GM12878 (cell line): ENCODE data around the gene MMD2. TPM values are rescaled to one million over a fixed set of nuclear protein-coding genes. Genes with fewer than 3 reads are reported as not detected.
A peak's percentile ranks its signal among the peaks of the same experiment; 100 is the strongest.

Experiments used
- ATAC-seq: fragments of 200-7000 bp; cut with Tn5 transposase; 3 replicates; pipeline ENCODE4 v1.9.1; 2020; ENCODE audit warnings: mild to moderate bottlenecking, moderate library complexity
- BruUV-seq: library from RNA; stranded (reverse); fragments of 400-500 nt; replicated peaks from 2 replicates; lab custom pipeline; 2021; lab: Mats Ljungman, UMichigan
- CTCF ChIA-PET: fragments of 300-600 bp; sonication (Branson Sonifier 250); formaldehyde crosslinking; extraction: SDS; loops from one replicate; lab custom pipeline; 2021; ENCODE audit warnings: inconsistent platforms; lab: Yijun Ruan, JAX
- POLR2A ChIA-PET: fragments of 350-600 bp; formaldehyde crosslinking; extraction: SDS; loops from one replicate; lab custom pipeline; 2021; ENCODE audit warnings: inconsistent platforms; lab: Charles Lee
- RAD21 ChIA-PET: fragments of 300-600 bp; sonication (Branson Sonifier 250); formaldehyde crosslinking; loops from one replicate; lab custom pipeline; 2023; ENCODE audit warnings: antibody characterized with exemption; ENCODE audit not compliant: unreplicated experiment; lab: Charles Lee
- SMC1A ChIA-PET: fragments of 300-600 bp; sonication (Branson Sonifier 250); formaldehyde crosslinking; loops from one replicate; lab custom pipeline; 2023; ENCODE audit not compliant: unreplicated experiment, uncharacterized antibody; lab: Charles Lee
- DNase-seq: peaks from one replicate; pipeline ENCODE4 v3.0.0-alpha.2; 2011; ENCODE audit warnings: low read depth, low spot score
- FAIRE-seq: peaks from 3 replicates; lab custom pipeline; 2011; peaks lifted over from hg19 to GRCh38; lab: Jason Lieb, UNC
- H2AFZ ChIP-seq: 2 replicates; pipeline ENCODE4 v1.6.0; 2011; ENCODE audit warnings: low read depth, low read length, control low read depth; ENCODE audit not compliant: control insufficient read depth
- H3K27ac ChIP-seq: 2 replicates; pipeline ENCODE4 v1.5.1; 2011; ENCODE audit warnings: control low read depth; ENCODE audit not compliant: control insufficient read depth, insufficient read depth
- H3K27me3 ChIP-seq, 2 experiments: replicated peaks in 1 of 2; 2 replicates each; pipeline versions ENCODE4 v1.6.0 to v1.6.1; 2011; ENCODE audit warnings: low read length in 1 of 2; ENCODE audit not compliant: control insufficient read depth in 2 of 2, insufficient read depth in 2 of 2
- H3K36me3 ChIP-seq, 2 experiments: 2 replicates each; pipeline ENCODE4 v1.5.1; 2011; ENCODE audit warnings: low read length in 1 of 2; ENCODE audit not compliant: control insufficient read depth in 2 of 2, insufficient read depth in 2 of 2
- H3K4me1 ChIP-seq: 2 replicates; pipeline ENCODE4 v1.6.1; 2011; ENCODE audit warnings: mild to moderate bottlenecking, low read length, moderate library complexity, mixed read lengths; ENCODE audit not compliant: control insufficient read depth, insufficient read depth
- H3K4me2 ChIP-seq: 2 replicates; pipeline ENCODE4 v1.6.0; 2011; ENCODE audit warnings: control low read depth; ENCODE audit not compliant: control insufficient read depth, insufficient read depth
- H3K4me3 ChIP-seq: fragments of 200-600 bp; sonication (generic); 2 replicates; pipeline ENCODE4 v1.5.1; 2016
- H3K79me2 ChIP-seq: 2 replicates; pipeline ENCODE4 v1.6.0; 2011; ENCODE audit warnings: low read length; ENCODE audit not compliant: control insufficient read depth, insufficient read depth
- H3K9ac ChIP-seq: 2 replicates; pipeline ENCODE4 v1.8.0; 2011; ENCODE audit warnings: low read length, control low read depth, mixed read lengths; ENCODE audit not compliant: control insufficient read depth, insufficient read depth
- H3K9me3 ChIP-seq: replicated peaks from 3 replicates; pipeline ENCODE4 v1.5.1; 2011; ENCODE audit warnings: mild to moderate bottlenecking, low read length; ENCODE audit not compliant: control insufficient read depth, insufficient read depth
- H4K20me1 ChIP-seq: 2 replicates; pipeline ENCODE4 v1.6.0; 2011; ENCODE audit not compliant: control insufficient read depth, insufficient read depth
- BACH1 ChIP-seq: fragments of 450-650 bp; IDR thresholded peaks from 2 replicates; pipeline ENCODE4 v1.6.1; 2017; ENCODE audit warnings: mild to moderate bottlenecking, borderline replicate concordance
- CHD4 ChIP-seq: fragments of 200-600 bp; sonication (generic); IDR thresholded peaks from 2 replicates; pipeline ENCODE4 v1.6.1; 2016; ENCODE audit warnings: mild to moderate bottlenecking
- GATAD2B ChIP-seq: fragments of 450-650 bp; conservative IDR thresholded peaks from 2 replicates; pipeline ENCODE4 v1.6.1; 2017; ENCODE audit warnings: low read depth, mild to moderate bottlenecking, moderate library complexity
- NBN ChIP-seq: fragments of 450-650 bp; IDR thresholded peaks from 2 replicates; pipeline ENCODE4 v1.6.1; 2016
- PAX5 ChIP-seq: IDR thresholded peaks from 2 replicates; pipeline ENCODE4 v1.6.1; 2011; ENCODE audit warnings: low read depth, low read length, borderline replicate concordance
- RFX5 ChIP-seq: IDR thresholded peaks from 2 replicates; pipeline ENCODE4 v1.6.1; 2011; ENCODE audit warnings: low read depth, low read length, improper control_type of control experiment
- SMC3 ChIP-seq: IDR thresholded peaks from 2 replicates; pipeline ENCODE4 v1.6.1; 2011; ENCODE audit warnings: low read length, improper control_type of control experiment, borderline replicate concordance
- TAF1 ChIP-seq: IDR thresholded peaks from 2 replicates; pipeline ENCODE4 v1.6.1; 2011; ENCODE audit warnings: mild to moderate bottlenecking, low read depth, low read length, borderline replicate concordance
- WGBS: methylation state at CpG from one replicate; pipeline ENCODE4 v1.1.6; 2016; ENCODE audit warnings: low lambda C conversion rate; ENCODE audit not compliant: insufficient replicate concordance, insufficient coverage; ENCODE audit errors: missing lambda C conversion rate; 5-methylcytosine and 5-hydroxymethylcytosine counted together
- in situ Hi-C: fragments of 300-500 bp; cut with MboI; formaldehyde crosslinking; loops from 9 replicates; pipeline ENCODE4 v1.14.3; 2018; ENCODE audit warnings: mixed read lengths
- intact Hi-C: fragments of 100-400 bp; cut with micrococcal nuclease; formaldehyde crosslinking; loops from one replicate; pipeline ENCODE4 v1.14.2; 2022; ENCODE audit not compliant: unreplicated experiment
- polyA plus RNA-seq, 11 experiments: library from polyadenylated mRNA; depleted of rRNA in 4 of 11; unstranded in 6 of 11; stranded (reverse) in 5 of 11; fragments of >200 nt; fragmentation: Nextera tagmentation in 4 of 11; fragmentation: Illumina TruSeq in 1 of 11; extraction: Ambion mirVana in 4 of 11; extraction: Trizol in 1 of 11; gene quantifications; 1 replicate in 1 of 11; 2 replicates in 10 of 11; pipeline versions ENCODE4 v1.2.1 to v1.2.3, GENCODE V29; 2011 to 2016; ENCODE audit warnings: inconsistent platforms in 2 of 11, missing spikeins in 2 of 11, low read depth in 1 of 11
- total RNA-seq, 4 experiments: library from RNA; depleted of rRNA in 3 of 4; stranded (reverse); fragments of >200 nt in 3 of 4; fragmentation: Illumina TruSeq in 1 of 4; extraction: Trizol in 1 of 4; gene quantifications; 2 replicates each; pipeline versions ENCODE4 v1.2.1 to v1.2.3, GENCODE V29; 2013 to 2021

The MMD2 gene
- total and polyA plus RNA-seq, 10 of the 15 experiments (the other 5 are each of a cell fraction or from before 2014, with no cell fraction given), result not detected

- 51% methylated on average over 31 of the region's 31 CpGs for WGBS
- POLR2A ChIA-PET, result no interaction called here
- BruUV-seq, result no TSS peak
- DNase-seq (no peak), ATAC-seq (no peak), FAIRE-seq (no peak)
- no peak for TF ChIP-seq SMC3
- TF ChIP-seq PAX5, result peak; percentile 44; the same call in 1 of the 2 replicates
- TF ChIP-seq GATAD2B, result no peak
- TF ChIP-seq TAF1, result no peak
- no peak for TF ChIP-seq CHD4
- TF ChIP-seq NBN, result no peak
- TF ChIP-seq RFX5, result no peak
- TF ChIP-seq BACH1, result no peak
- Histone ChIP-seq H3K9me3 (no peaks in the 10 kb centered on the region), H3K27ac (no peak overlapping the region), H3K4me1 (no peaks in the 10 kb centered on the region), H3K27me3 (no peaks in the 10 kb centered on the region; a peak in 1 of 4 replicates), H3K36me3 (no peaks in the 10 kb centered on the region), H2AFZ (no peak overlapping the region), H3K9ac (no peak overlapping the region), H3K4me2 (no peak overlapping the region), H3K79me2 (no peaks in the 10 kb centered on the region), H4K20me1 (no peaks in the 10 kb centered on the region), H3K4me3 (no peak overlapping the region)
- SMC1A ChIA-PET, result no interaction called here
- RAD21 ChIA-PET, result no interaction called here
- CTCF ChIA-PET, result no interaction called here
- in situ Hi-C loops (no loop called here), intact Hi-C loops (no loop called here)
Measured at GRCh38 chr7:4873071-4873944, 85.7 kb downstream of the MMD2 start.
